Neuronal stem cell (in vitro differentiated cells): Measurements from ENCODE around the gene CTAG1A. TPM values are rescaled to one million over a fixed set of nuclear protein-coding genes. Genes with fewer than 3 reads are reported as not detected.

Experiments
- small RNA-seq: library from polyadenylated mRNA; stranded (forward); fragments of <200 nt; extraction: miRNeasy Mini kit (QIAGEN cat#:217004); gene quantifications from one replicate; pipeline ENCODE3, GENCODE V24; 2013; ENCODE audit not compliant: insufficient read depth

CTAG1A gene

Small RNA genes lying within 50 kb of the gene (small RNA-seq; reads per million reads assigned to genes)
- gene AC244090.1 (not detected), gene AC244107.2 (not detected)
